ENCODE data around the gene EFNB1.

Gene EFNB1

DNA sequence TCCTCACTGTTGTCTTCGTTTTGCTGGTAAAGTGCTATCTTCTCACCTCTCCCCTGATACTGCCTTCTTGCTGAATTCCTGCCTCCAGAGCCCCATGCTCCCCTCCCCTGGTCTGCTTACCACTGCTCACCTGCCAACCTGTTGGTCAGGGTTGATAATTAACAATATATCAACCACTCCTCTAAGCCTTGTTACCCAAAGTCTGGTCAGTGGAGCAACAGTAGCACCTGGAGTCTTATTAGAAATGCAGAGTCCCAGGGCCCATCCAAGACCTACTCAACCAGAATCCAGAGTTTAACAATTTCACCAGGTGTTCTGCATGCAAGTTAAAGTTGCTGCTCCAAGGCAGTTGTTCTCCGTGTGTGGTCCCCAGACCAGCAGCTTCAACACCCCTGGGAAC lies 55.0 kb downstream of the EFNB1 start:
- no peak overlapping the region for H3K4ac ChIP-seq (ENCODE audit: low read depth in 1 of 2, low read length in 2 of 2)
- H3K14ac ChIP-seq (ENCODE audit: low read length in 2 of 2) = no peak overlapping the region
- H3K27ac ChIP-seq (ENCODE audit: low read length, poor library complexity, severe bottlenecking) = no peak overlapping the region
- H2BK5ac ChIP-seq (ENCODE audit: low read depth, low read length, poor library complexity, severe bottlenecking) = no peak overlapping the region
- DNase-seq = no peak
- H2AK5ac ChIP-seq (ENCODE audit: low read length, severe bottlenecking) = no peak overlapping the region
- no peak overlapping the region for H2AFZ ChIP-seq (ENCODE audit: low read depth, low read length)
- no peak overlapping the region for H2BK12ac ChIP-seq (ENCODE audit: low read length in 2 of 2)
- WGBS = 46% methylated on average over 2 of the region's 2 CpGs
- no peak overlapping the region for H3K18ac ChIP-seq (ENCODE audit: low read depth in 1 of 2, low read length in 2 of 2)
- no peak overlapping the region for H3K23ac ChIP-seq (ENCODE audit: low read length in 2 of 2)
- H3K36me3 ChIP-seq (ENCODE audit: control insufficient read depth in 1 of 2, insufficient read depth in 2 of 2, low read depth in 1 of 2, low read length in 2 of 2) = no peaks in the 10 kb centered on the region
- H3K4me3 ChIP-seq (ENCODE audit: insufficient read depth in 1 of 2, low read depth in 1 of 2, low read length in 2 of 2) = no peak overlapping the region
- no peak overlapping the region for H2BK120ac ChIP-seq (ENCODE audit: low read depth, low read length)
- H3K4me2 ChIP-seq (ENCODE audit: low read length, poor library complexity, severe bottlenecking) = no peak overlapping the region
- no peak overlapping the region for H4K91ac ChIP-seq (ENCODE audit: low read length)
- no peak overlapping the region for H2BK15ac ChIP-seq (ENCODE audit: low read depth, poor library complexity, severe bottlenecking)
- no peak overlapping the region for H4K8ac ChIP-seq (ENCODE audit: low read length)
- H3K27me3 ChIP-seq (ENCODE audit: control insufficient read depth in 1 of 2, insufficient read depth in 1 of 2, low read length in 2 of 2) = peaks cover 56 to 87% of the 10 kb centered on the region in 2 experiments
- H3K79me1 ChIP-seq (replicated peaks; ENCODE audit: low read length, poor library complexity, severe bottlenecking) = no peaks in the 10 kb centered on the region
- H3K9me3 ChIP-seq (ENCODE audit: control insufficient read depth, low read length) = peaks cover 26% of the 10 kb centered on the region
- H3K4me1 ChIP-seq (ENCODE audit: control insufficient read depth, insufficient read depth, low read depth, low read length) = no peaks in the 10 kb centered on the region
- H3K9ac ChIP-seq (ENCODE audit: low read length) = no peak overlapping the region

DNA sequence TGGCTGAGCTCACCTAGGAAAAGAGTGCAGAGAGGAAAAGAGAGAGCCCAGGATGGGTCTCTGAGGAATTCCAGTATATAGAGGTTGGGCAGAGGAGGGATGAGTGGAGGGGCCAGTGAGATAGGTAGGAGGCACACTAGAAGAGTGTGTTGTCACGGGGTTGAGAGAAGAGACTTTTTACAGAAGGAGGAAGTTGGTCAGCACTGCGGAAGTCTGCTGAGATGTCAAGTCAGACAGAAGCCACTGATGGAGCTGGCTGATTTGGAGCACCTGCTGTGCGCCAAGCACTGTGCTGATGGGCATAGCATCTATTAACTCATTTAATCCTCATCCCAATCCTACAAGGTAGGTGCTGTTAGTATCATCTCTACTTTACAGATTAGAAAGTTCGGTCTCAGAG lies 60.4 kb downstream of the EFNB1 start:
- Histone ChIP-seq H3K4ac (ENCODE audit: low read depth in 1 of 2, low read length in 2 of 2) (no peak overlapping the region), H3K36me3 (ENCODE audit: control insufficient read depth in 1 of 2, insufficient read depth in 2 of 2, low read depth in 1 of 2, low read length in 2 of 2) (no peaks in the 10 kb centered on the region), H3K18ac (ENCODE audit: low read depth in 1 of 2, low read length in 2 of 2) (no peak overlapping the region), H2BK15ac (ENCODE audit: low read depth, poor library complexity, severe bottlenecking) (no peak overlapping the region), H2AK5ac (ENCODE audit: low read length, severe bottlenecking) (no peak overlapping the region), H3K4me3 (ENCODE audit: insufficient read depth in 1 of 2, low read depth in 1 of 2, low read length in 2 of 2) (no peak overlapping the region), H3K27ac (ENCODE audit: low read length, poor library complexity, severe bottlenecking) (no peak overlapping the region), H2BK5ac (ENCODE audit: low read depth, low read length, poor library complexity, severe bottlenecking) (no peak overlapping the region), H4K8ac (ENCODE audit: low read length) (no peak overlapping the region), H3K23ac (ENCODE audit: low read length in 2 of 2) (no peak overlapping the region), H3K27me3 (ENCODE audit: control insufficient read depth in 1 of 2, insufficient read depth in 1 of 2, low read length in 2 of 2) (peaks cover 38 to 91% of the 10 kb centered on the region in 2 experiments), H3K9ac (ENCODE audit: low read length) (no peak overlapping the region), H3K14ac (ENCODE audit: low read length in 2 of 2) (no peak overlapping the region), H2BK12ac (ENCODE audit: low read length in 2 of 2) (no peak overlapping the region), H4K91ac (ENCODE audit: low read length) (no peak overlapping the region), H3K4me1 (ENCODE audit: control insufficient read depth, insufficient read depth, low read depth, low read length) (peaks cover 2% of the 10 kb centered on the region), H3K9me3 (ENCODE audit: control insufficient read depth, low read length) (peaks cover 37% of the 10 kb centered on the region), H3K4me2 (ENCODE audit: low read length, poor library complexity, severe bottlenecking) (no peak overlapping the region), H2BK120ac (ENCODE audit: low read depth, low read length) (no peak overlapping the region), H3K79me1 (replicated peaks; ENCODE audit: low read length, poor library complexity, severe bottlenecking) (no peaks in the 10 kb centered on the region), H2AFZ (ENCODE audit: low read depth, low read length) (no peak overlapping the region)
- DNase-seq = no peak
- WGBS = 80% methylated on average over 1 of the region's 4 CpGs
